Endothelial cell of umbilical vein (primary cell): ENCODE measurements around the gene RPS6KA5. TPM values are rescaled to one million over a fixed set of nuclear protein-coding genes. Genes with fewer than 3 reads are reported as not detected.

Source experiments
- BruUV-seq: library from RNA; stranded (reverse); fragments of 400-500 nt; replicated peaks from 2 replicates; lab custom pipeline; 2021; lab: Mats Ljungman, UMichigan
- CTCF ChIA-PET: fragments of 300-600, 350-600 bp; sonication (Branson Sonifier 250); formaldehyde crosslinking; loops from one replicate; lab custom pipeline; 2021; ENCODE audit warnings: antibody characterized with exemption, inconsistent platforms; lab: Charles Lee
- POLR2A ChIA-PET: fragments of 300-600, 350-600 bp; sonication (Branson Sonifier 250); formaldehyde crosslinking; loops from one replicate; lab custom pipeline; 2021; ENCODE audit warnings: antibody characterized with exemption, inconsistent platforms; lab: Charles Lee
- DNase-seq: peaks from one replicate; pipeline ENCODE4 v3.0.0-alpha.2; 2011; ENCODE audit warnings: low read depth, low spot score
- FAIRE-seq: peaks from 2 replicates; lab custom pipeline; 2011; peaks lifted over from hg19 to GRCh38; lab: Jason Lieb, UNC
- H2AFZ ChIP-seq: 2 replicates; pipeline ENCODE4 v1.6.0; 2012; ENCODE audit warnings: low read depth, low read length, control low read depth, inconsistent platforms
- H3K27ac ChIP-seq: 2 replicates; pipeline ENCODE4 v1.5.1; 2011; ENCODE audit warnings: low read depth, mild to moderate bottlenecking, control low read depth, low read length, moderate library complexity; ENCODE audit not compliant: insufficient read depth
- H3K27me3 ChIP-seq, 2 experiments: 2 replicates each; pipeline versions ENCODE4 v1.6.0 to v1.6.1; 2011; ENCODE audit warnings: low read length in 2 of 2, mixed read lengths in 1 of 2; ENCODE audit not compliant: control insufficient read depth in 2 of 2, insufficient read depth in 2 of 2
- H3K36me3 ChIP-seq, 2 experiments: 2 replicates in 1 of 2; 3 replicates in 1 of 2; pipeline ENCODE4 v1.5.1; 2011; ENCODE audit warnings: low read length in 2 of 2, mild to moderate bottlenecking in 1 of 2, moderate library complexity in 1 of 2; ENCODE audit not compliant: control insufficient read depth in 2 of 2, insufficient read depth in 2 of 2; ENCODE audit errors: extremely low read depth in 1 of 2
- H3K4me1 ChIP-seq: 3 replicates; pipeline ENCODE4 v1.5.1; 2011; ENCODE audit warnings: mild to moderate bottlenecking, low read length; ENCODE audit not compliant: control insufficient read depth, insufficient read depth; ENCODE audit errors: extremely low read depth
- H3K4me2 ChIP-seq: 2 replicates; pipeline ENCODE4 v1.6.1; 2011; ENCODE audit warnings: low read length, control low read depth, mixed read lengths; ENCODE audit not compliant: insufficient read depth
- H3K4me3 ChIP-seq, 3 experiments: fragments of 200-600 bp in 1 of 3; sonication (generic), shearing (Covaris generic) in 1 of 3; replicated peaks in 1 of 3; 2 replicates each; pipeline ENCODE4 v1.5.1; 2011 to 2016; ENCODE audit warnings: control low read depth in 3 of 3, low read length in 3 of 3, mild to moderate bottlenecking in 2 of 3, inconsistent platforms in 1 of 3, low read depth in 1 of 3, moderate library complexity in 1 of 3; ENCODE audit not compliant: insufficient read depth in 1 of 3
- H3K79me2 ChIP-seq: 2 replicates; pipeline ENCODE4 v1.6.0; 2012; ENCODE audit warnings: low read length, inconsistent platforms; ENCODE audit not compliant: control insufficient read depth, insufficient read depth
- H3K9ac ChIP-seq: replicated peaks from 2 replicates; pipeline ENCODE3; 2011; ENCODE audit warnings: low read length, control low read depth; ENCODE audit not compliant: insufficient read depth; ENCODE audit errors: extremely low read depth
- H3K9me1 ChIP-seq: replicated peaks from 3 replicates; pipeline ENCODE4 v1.6.0; 2011; ENCODE audit warnings: mild to moderate bottlenecking, low read length; ENCODE audit not compliant: control insufficient read depth, insufficient read depth; ENCODE audit errors: extremely low read depth
- H3K9me3 ChIP-seq: replicated peaks from 2 replicates; pipeline ENCODE4 v1.5.1; 2012; ENCODE audit warnings: low read length, inconsistent platforms; ENCODE audit not compliant: control insufficient read depth, insufficient read depth
- H4K20me1 ChIP-seq: replicated peaks from 2 replicates; pipeline ENCODE3; 2011; ENCODE audit warnings: mild to moderate bottlenecking, low read length; ENCODE audit not compliant: control insufficient read depth, insufficient read depth; ENCODE audit errors: extremely low read depth
- EZH2 ChIP-seq: IDR thresholded peaks from 2 replicates; pipeline ENCODE4 v1.6.1; 2012; ENCODE audit warnings: borderline replicate concordance, low read depth, mild to moderate bottlenecking, moderate library complexity, low read length, inconsistent platforms; ENCODE audit not compliant: severe bottlenecking
- FOS ChIP-seq: IDR thresholded peaks from 2 replicates; pipeline ENCODE4 v1.6.1; 2011; ENCODE audit warnings: mild to moderate bottlenecking, low read length, moderate library complexity, borderline replicate concordance; ENCODE audit not compliant: insufficient read depth
- GATA2 ChIP-seq: IDR thresholded peaks from 2 replicates; pipeline ENCODE4 v1.7.0; 2011; ENCODE audit warnings: low read depth, mild to moderate bottlenecking, moderate library complexity, mixed read lengths, low read length; ENCODE audit not compliant: insufficient read length, insufficient read depth
- JUN ChIP-seq: IDR thresholded peaks from 2 replicates; pipeline ENCODE4 v1.6.1; 2011; ENCODE audit warnings: borderline replicate concordance, low read depth; ENCODE audit not compliant: insufficient read length, insufficient read depth
- MYC ChIP-seq: IDR thresholded peaks from one replicate; pipeline ENCODE4 v1.6.1; 2011; ENCODE audit warnings: mild to moderate bottlenecking, low read depth, low read length
- POLR2A ChIP-seq: IDR thresholded peaks from 2 replicates; pipeline ENCODE4 v1.6.1; 2012; ENCODE audit warnings: low read depth, mild to moderate bottlenecking, control low read depth, low read length
- POLR2AphosphoS5 ChIP-seq: IDR thresholded peaks from 2 replicates; pipeline ENCODE4 v1.6.1; 2012; ENCODE audit warnings: low read depth, mild to moderate bottlenecking, control low read depth, low read length, moderate library complexity; ENCODE audit not compliant: insufficient read depth
- dilution Hi-C: fragments of 300-500 bp; cut with MboI; formaldehyde crosslinking; loops from one replicate; pipeline ENCODE4 v1.15.0; 2019; ENCODE audit warnings: low sequenced_read_pairs; ENCODE audit not compliant: extremely low pct_ligation_motif_present
- intact Hi-C: fragments of 100-400 bp; cut with micrococcal nuclease; formaldehyde crosslinking; loops from one replicate; pipeline ENCODE4 v1.10.0; 2022
- polyA plus RNA-seq, 4 experiments: library from polyadenylated mRNA; depleted of rRNA in 3 of 4; stranded (reverse) in 3 of 4; unstranded in 1 of 4; fragments of >200 nt; gene quantifications; 2 replicates each; pipeline versions ENCODE4 v1.2.1 to v1.2.3, GENCODE V29; 2011 to 2012; ENCODE audit warnings: missing spikeins in 1 of 4
- total RNA-seq: library from RNA; stranded (reverse); gene quantifications from 2 replicates; pipeline ENCODE4 v1.2.3, GENCODE V29; 2021
- TF ChIP-seq, protein P1 (sequence below), 2 donors: IDR thresholded peaks; 1 replicate in 1 of 2; 2 replicates in 1 of 2; pipeline ENCODE4 v1.5.1; 2011; ENCODE audit warnings: low read length in 2 of 2, mild to moderate bottlenecking in 2 of 2, moderate library complexity in 2 of 2, control low read depth in 1 of 2, inconsistent platforms in 1 of 2, low read depth in 1 of 2; ENCODE audit not compliant: insufficient read depth in 1 of 2; ENCODE audit errors: extremely low read depth in 1 of 2
- TF ChIP-seq, protein P2 (sequence below): IDR thresholded peaks from 2 replicates; pipeline ENCODE4 v1.6.1; 2011; ENCODE audit not compliant: insufficient read depth, insufficient read length

The RPS6KA5 gene
- total and polyA plus RNA-seq, 2 donors (not counting 3 experiments of a cell fraction or from before 2014, with no cell fraction given) = 2.9 to 5.4 TPM

DNA sequence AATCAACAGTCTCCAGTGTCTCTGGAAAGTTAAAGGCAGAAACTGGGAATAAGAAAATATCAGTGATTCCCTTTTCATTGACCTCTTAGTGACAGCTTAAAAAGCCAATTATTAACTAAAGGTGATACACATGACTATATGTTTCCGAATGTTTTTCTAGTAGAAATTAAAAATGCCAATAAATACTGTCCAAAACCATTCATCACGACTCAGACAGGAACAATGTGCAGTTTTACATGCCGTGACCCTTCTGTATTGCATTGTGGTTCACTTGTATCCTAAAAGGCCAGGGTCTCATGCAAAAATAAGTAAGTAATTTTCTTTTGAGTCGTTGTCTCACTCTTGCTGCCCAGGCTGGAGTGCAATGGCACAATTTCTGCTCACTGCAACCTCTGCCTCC lies 138.3 kb downstream of the RPS6KA5 start:
- dilution Hi-C loops (loop anchor here (25.0 kb wide), 1 partner anchor 365 kb away; no protein-coding TSS in a partner anchor), intact Hi-C loops (no loop called here)
- H3K4me3 ChIP-seq = no peak overlapping the region
- H3K27me3 ChIP-seq = no peaks in the 10 kb centered on the region
- H3K4me2 ChIP-seq = no peak overlapping the region
- no peaks in the 10 kb centered on the region for H3K36me3 ChIP-seq
- ChIA-PET CTCF (no interaction called here), POLR2A (no interaction called here)
- H2AFZ ChIP-seq = no peak overlapping the region
- H4K20me1 ChIP-seq = no peaks in the 10 kb centered on the region
- no peaks in the 10 kb centered on the region for H3K79me2 ChIP-seq
- TF ChIP-seq GATA2 (no peak), POLR2A (no peak), MYC (no peak), POLR2AphosphoS5 (no peak), EZH2 (no peak), FOS (no peak), JUN (no peak)
- TF ChIP-seq, protein P1, sequence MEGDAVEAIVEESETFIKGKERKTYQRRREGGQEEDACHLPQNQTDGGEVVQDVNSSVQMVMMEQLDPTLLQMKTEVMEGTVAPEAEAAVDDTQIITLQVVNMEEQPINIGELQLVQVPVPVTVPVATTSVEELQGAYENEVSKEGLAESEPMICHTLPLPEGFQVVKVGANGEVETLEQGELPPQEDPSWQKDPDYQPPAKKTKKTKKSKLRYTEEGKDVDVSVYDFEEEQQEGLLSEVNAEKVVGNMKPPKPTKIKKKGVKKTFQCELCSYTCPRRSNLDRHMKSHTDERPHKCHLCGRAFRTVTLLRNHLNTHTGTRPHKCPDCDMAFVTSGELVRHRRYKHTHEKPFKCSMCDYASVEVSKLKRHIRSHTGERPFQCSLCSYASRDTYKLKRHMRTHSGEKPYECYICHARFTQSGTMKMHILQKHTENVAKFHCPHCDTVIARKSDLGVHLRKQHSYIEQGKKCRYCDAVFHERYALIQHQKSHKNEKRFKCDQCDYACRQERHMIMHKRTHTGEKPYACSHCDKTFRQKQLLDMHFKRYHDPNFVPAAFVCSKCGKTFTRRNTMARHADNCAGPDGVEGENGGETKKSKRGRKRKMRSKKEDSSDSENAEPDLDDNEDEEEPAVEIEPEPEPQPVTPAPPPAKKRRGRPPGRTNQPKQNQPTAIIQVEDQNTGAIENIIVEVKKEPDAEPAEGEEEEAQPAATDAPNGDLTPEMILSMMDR (IDR thresholded peaks at IDR 0.05; ENCODE audit: extremely low read depth in 1 of 2, insufficient read depth in 1 of 2, low read depth in 1 of 2, low read length in 2 of 2) = no peak
- TF ChIP-seq, protein P2, sequence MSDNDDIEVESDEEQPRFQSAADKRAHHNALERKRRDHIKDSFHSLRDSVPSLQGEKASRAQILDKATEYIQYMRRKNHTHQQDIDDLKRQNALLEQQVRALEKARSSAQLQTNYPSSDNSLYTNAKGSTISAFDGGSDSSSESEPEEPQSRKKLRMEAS = no peak
- no peaks in the 10 kb centered on the region for H3K4me1 ChIP-seq
- no peak overlapping the region for H3K27ac ChIP-seq
- no peaks in the 10 kb centered on the region for H3K9me3 ChIP-seq
- BruUV-seq = no TSS peak
- no peak overlapping the region for H3K9ac ChIP-seq
- H3K9me1 ChIP-seq = no peaks in the 10 kb centered on the region
- FAIRE-seq (no peak), DNase-seq (no peak)
